HUES64 (cell line): ENCODE data around the gene HSPA1B.
A peak's percentile ranks its signal among the peaks of the same experiment; 100 is the strongest.

Source experiments
- H3K27ac ChIP-seq: 2 replicates; pipeline ENCODE4 v1.7.0; 2013; ENCODE audit warnings: low read depth, low read length, inconsistent platforms
- H3K27me3 ChIP-seq: 2 replicates; pipeline ENCODE4 v1.6.1; 2013; ENCODE audit warnings: mild to moderate bottlenecking, low read length; ENCODE audit not compliant: insufficient read depth
- H3K36me3 ChIP-seq: 2 replicates; pipeline ENCODE4 v1.6.1; 2013; ENCODE audit warnings: mild to moderate bottlenecking, low read length; ENCODE audit not compliant: insufficient read depth
- H3K4me1 ChIP-seq: 2 replicates; pipeline ENCODE4 v1.6.1; 2013; ENCODE audit warnings: mild to moderate bottlenecking, low read length, moderate library complexity; ENCODE audit not compliant: insufficient read depth
- H3K4me3 ChIP-seq: 2 replicates; pipeline ENCODE4 v1.5.1; 2013; ENCODE audit warnings: mild to moderate bottlenecking, low read length, moderate library complexity
- H3K9ac ChIP-seq: 2 replicates; pipeline ENCODE4 v1.6.1; 2013; ENCODE audit warnings: mild to moderate bottlenecking, low read depth, low read length
- H3K9me3 ChIP-seq: 2 replicates; pipeline ENCODE4 v1.6.1; 2013; ENCODE audit warnings: low read depth, low read length; ENCODE audit not compliant: insufficient read depth
- WGBS: fragments of 150-250, 120-280 bp; methylation state at CpG from one replicate; pipeline ENCODE4 v1.1.7; 2013; ENCODE audit warnings: missing lambda C conversion rate; 5-methylcytosine and 5-hydroxymethylcytosine counted together

The HSPA1B gene

GRCh38 chr6:31875877-31876276, 48.3 kb downstream of the HSPA1B start:
- no peaks in the 10 kb centered on the region for H3K9me3 ChIP-seq
- H3K36me3 ChIP-seq, result peaks cover 15% of the 10 kb centered on the region
- no peak overlapping the region for H3K9ac ChIP-seq
- WGBS, result 86% methylated on average over 5 of the region's 5 CpGs
- H3K27me3 ChIP-seq, result no peaks in the 10 kb centered on the region
- H3K4me1 ChIP-seq, result peaks cover 6% of the 10 kb centered on the region; the same call in 1 of the 2 replicates
- no peak overlapping the region for H3K27ac ChIP-seq
- H3K4me3 ChIP-seq, result no peak overlapping the region

- no peak overlapping the region for H3K4me3 ChIP-seq
- H3K27me3 ChIP-seq, result no peaks in the 10 kb centered on the region
- 96% methylated on average over 6 of the region's 7 CpGs for WGBS
- H3K4me1 ChIP-seq, result 0 out of 2 replicates have a peak, but pooled peaks cover 1% of the 10 kb centered on the region
- H3K27ac ChIP-seq, result no peak overlapping the region
- no peaks in the 10 kb centered on the region for H3K9me3 ChIP-seq
- H3K36me3 ChIP-seq, result peaks cover 20% of the 10 kb centered on the region
- no peak overlapping the region for H3K9ac ChIP-seq
Observed at GRCh38 chr6:31876357-31876756, 48.8 kb downstream of the HSPA1B start.

GRCh38 chr6:31877125-31877650, 49.6 kb downstream of the HSPA1B start:
- no peak overlapping the region for H3K4me3 ChIP-seq

GRCh38 chr6:31877651-31878161, 50.2 kb downstream of the HSPA1B start:
- Histone ChIP-seq H3K9me3 (no peaks in the 10 kb centered on the region), H3K27ac (no peak overlapping the region), H3K9ac (no peak overlapping the region)

More at GRCh38 chr6:31877125-31877650, 49.6 kb downstream of the HSPA1B start:
- no peak overlapping the region for H3K27ac ChIP-seq
- H3K36me3 ChIP-seq, result peaks cover 27% of the 10 kb centered on the region
- WGBS, result 75% methylated on average over 3 of the region's 3 CpGs
- no peak overlapping the region for H3K9ac ChIP-seq
- H3K27me3 ChIP-seq, result no peaks in the 10 kb centered on the region
- no peaks in the 10 kb centered on the region for H3K4me1 ChIP-seq
- no peaks in the 10 kb centered on the region for H3K9me3 ChIP-seq

GRCh38 chr6:31878222-31878621, 50.7 kb downstream of the HSPA1B start:
- peaks cover 37% of the 10 kb centered on the region for H3K36me3 ChIP-seq
- H3K27ac ChIP-seq, result no peak overlapping the region
- no peaks in the 10 kb centered on the region for H3K9me3 ChIP-seq
- H3K27me3 ChIP-seq, result no peaks in the 10 kb centered on the region
- no peaks in the 10 kb centered on the region for H3K4me1 ChIP-seq
- H3K4me3 ChIP-seq, result peak overlapping the region; percentile 29; the same call in 1 of the 2 replicates
- whole genome bisulfite sequencing, result 80% methylated on average over 3 of the region's 3 CpGs
- 0 out of 2 replicates have a peak overlapping the region, but pooled peaks have one; percentile 20 for H3K9ac ChIP-seq

More at GRCh38 chr6:31877651-31878161, 50.2 kb downstream of the HSPA1B start:
- WGBS, result 81% methylated on average over 10 of the region's 10 CpGs
- no peaks in the 10 kb centered on the region for H3K27me3 ChIP-seq
- no peaks in the 10 kb centered on the region for H3K4me1 ChIP-seq
- peaks cover 32% of the 10 kb centered on the region for H3K36me3 ChIP-seq
- no peak overlapping the region for H3K4me3 ChIP-seq

- WGBS, result 60% methylated on average over 17 of the region's 18 CpGs
- H3K9ac ChIP-seq, result 0 out of 2 replicates have a peak within 1 kb of the TSS, but pooled peaks have one; percentile 20
- no peaks in the 10 kb centered on the region for H3K4me1 ChIP-seq
- no peak within 1 kb of the TSS for H3K27ac ChIP-seq
- H3K4me3 ChIP-seq, result peak within 1 kb of the TSS; percentile 29; the same call in 1 of the 2 replicates
- H3K9me3 ChIP-seq, result no peaks in the 10 kb centered on the region
- peaks cover 42% of the 10 kb centered on the region for H3K36me3 ChIP-seq
- H3K27me3 ChIP-seq, result no peaks in the 10 kb centered on the region
Observed at GRCh38 chr6:31878726-31879125, 51.2 kb downstream of the HSPA1B start, which contains the start of gene SLC44A4. Gene SLC44A4, minus strand, starts transcription at chr6:31878997. Its CDS starts 17 bp downstream, at chr6:31878980.

- Histone ChIP-seq H3K4me3 (no peak overlapping the region), H3K27me3 (no peaks in the 10 kb centered on the region), H3K36me3 (peaks cover 46% of the 10 kb centered on the region), H3K27ac (no peak overlapping the region), H3K9ac (no peak overlapping the region), H3K4me1 (no peaks in the 10 kb centered on the region), H3K9me3 (no peaks in the 10 kb centered on the region)
- 90% methylated on average over 13 of the region's 13 CpGs for WGBS
Observed at GRCh38 chr6:31879143-31879542, 51.6 kb downstream of the HSPA1B start.
